ENCODE measurements around the gene NFATC2IP. TPM values are rescaled to one million over a fixed set of nuclear protein-coding genes. Genes with fewer than 3 reads are reported as not detected.

NFATC2IP gene
- total and polyA plus RNA-seq, 2 of the 4 experiments (the other 2 are of a cell fraction) = 10.0 to 29.1 TPM

GRCh38 chr16:28990375-28991040, 39.8 kb downstream of the NFATC2IP start:
- Histone ChIP-seq H2BK120ac (ENCODE audit: low read depth, low read length) (no peak overlapping the region), H3K9me1 (ENCODE audit: insufficient read depth, low read length) (no peaks in the 10 kb centered on the region), H3K56ac (ENCODE audit: extremely low read depth, insufficient read depth, low read length) (no peak overlapping the region), H3K27me3 (ENCODE audit: control insufficient read depth, insufficient read depth, low read length) (no peaks in the 10 kb centered on the region), H4K91ac (ENCODE audit: insufficient read depth, low read depth, low read length) (no peak overlapping the region), H3K4me1 (ENCODE audit: control insufficient read depth, insufficient read depth, low read length) (no peaks in the 10 kb centered on the region), H3K9ac (ENCODE audit: low read depth, low read length) (no peak overlapping the region), H4K5ac (ENCODE audit: low read depth, low read length) (no peak overlapping the region), H2BK5ac (ENCODE audit: low read depth, low read length, poor library complexity, severe bottlenecking) (no peak overlapping the region), H3K4ac (ENCODE audit: low read depth, low read length) (no peak overlapping the region), H3K79me1 (ENCODE audit: low read depth in 1 of 2, low read length in 2 of 2) (no peaks in the 10 kb centered on the region), H3K23ac (ENCODE audit: low read depth, low read length) (no peak overlapping the region), H2BK20ac (ENCODE audit: low read depth, low read length) (no peak overlapping the region), H2AK5ac (ENCODE audit: low read depth, low read length) (no peak overlapping the region), H3K4me2 (ENCODE audit: low read depth, low read length) (no peak overlapping the region), H3K14ac (replicated peaks; ENCODE audit: low read depth, low read length) (no peak overlapping the region), H4K20me1 (ENCODE audit: insufficient read depth, low read length) (no peaks in the 10 kb centered on the region), H3K27ac (ENCODE audit: insufficient read depth, low read length) (no peak overlapping the region), H3K4me3 (ENCODE audit: insufficient read depth, low read depth, low read length) (no peak overlapping the region), H4K8ac (ENCODE audit: low read depth in 2 of 2, low read length in 2 of 2) (no peak overlapping the region), H2BK15ac (ENCODE audit: low read depth, low read length) (no peak overlapping the region), H3K36me3 (ENCODE audit: control insufficient read depth, insufficient read depth, low read length) (peaks cover 30% of the 10 kb centered on the region), H2AFZ (replicated peaks; ENCODE audit: low read length, poor library complexity) (peak overlapping the region; percentile 41), H3K9me3 (ENCODE audit: control insufficient read depth, insufficient read depth, low read length) (peaks cover 5% of the 10 kb centered on the region), H3K18ac (ENCODE audit: low read depth, low read length) (no peak overlapping the region), H2AK9ac (replicated peaks; ENCODE audit: low read depth, low read length, poor library complexity) (peak overlapping the region; percentile 55)
- BruUV-seq (replicated peaks) = no TSS peak
- ChIA-PET CTCF (no interaction called here), POLR2A (ENCODE audit: unreplicated experiment) (no interaction called here)
- dilution Hi-C loops (cut with HindIII; ENCODE audit: low sequenced_read_pairs, unreplicated experiment) (no loop called here), in situ Hi-C loops (cut with MboI; ENCODE audit: low sequenced_read_pairs) (no loop called here), intact Hi-C loops (cut with micrococcal nuclease) (no loop called here)
- no peak for ATAC-seq (ENCODE audit: low read depth)
- no peak for TF ChIP-seq BHLHE40 (IDR thresholded peaks at IDR 0.05; ENCODE audit: low read depth, low read length)
- no peak for TF ChIP-seq CTCF (conservative IDR thresholded peaks at IDR 0.05; ENCODE audit: low read depth, low read length)
- TF ChIP-seq POLR2A (IDR thresholded peaks at IDR 0.05; ENCODE audit: low read depth, low read length) = no peak
- no peak for TF ChIP-seq MAZ (IDR thresholded peaks at IDR 0.05; ENCODE audit: borderline replicate concordance, low read depth, low read length)
- TF ChIP-seq CEBPB (IDR thresholded peaks at IDR 0.05; ENCODE audit: low read depth, low read length) = no peak
- no peak for TF ChIP-seq MXI1 (IDR thresholded peaks at IDR 0.05; ENCODE audit: borderline replicate concordance, low read depth, low read length)
- no peak for TF ChIP-seq USF2 (IDR thresholded peaks at IDR 0.05; ENCODE audit: low read depth, low read length)
- no peak for TF ChIP-seq RCOR1 (IDR thresholded peaks at IDR 0.05; ENCODE audit: insufficient replicate concordance, low read length)
- no peak for TF ChIP-seq RAD21 (IDR thresholded peaks at IDR 0.05; ENCODE audit: low read length)
- no peak for TF ChIP-seq MAFK (IDR thresholded peaks at IDR 0.05; ENCODE audit: low read depth, low read length)
- TF ChIP-seq RFX5 (IDR thresholded peaks at IDR 0.05; ENCODE audit: low read depth, low read length) = no peak
- TF ChIP-seq NFE2L2 (IDR thresholded peaks at IDR 0.05; ENCODE audit: low read depth, low read length) = no peak
- TF ChIP-seq ELK1 (IDR thresholded peaks at IDR 0.05; ENCODE audit: borderline replicate concordance, low read depth, low read length) = no peak
- TF ChIP-seq FOS (IDR thresholded peaks at IDR 0.05; ENCODE audit: low read depth, low read length) = no peak
- TF ChIP-seq SMC3 (IDR thresholded peaks at IDR 0.05; ENCODE audit: low read depth, low read length) = no peak
- no peak for TF ChIP-seq CHD1 (IDR thresholded peaks at IDR 0.05; ENCODE audit: low read depth, low read length)
- no peak for DNase-seq
- 96% methylated on average over 5 of the region's 11 CpGs; no CpG with 5 or more reads in 1 of the 2 experiments for WGBS, 2 experiments (ENCODE audit: extremely low coverage in 2 of 2, insufficient read length in 1 of 2)
